ENCODE measurements around the gene LPIN1.
"Not testable (repeated sequence)": the region's sequence is repeated elsewhere in the genome, so short reads cannot be mapped to it uniquely, and the experiment has no call there.

LPIN1 gene

GRCh38 chr2:11819235-11819729 lies 72.8 kb downstream of the LPIN1 start:
- no peak for TF ChIP-seq CTCF (conservative IDR thresholded peaks at IDR 0.05; ENCODE audit: low read length)
- no peak overlapping the region for H3K4me3 ChIP-seq (ENCODE audit: low read length)
- DNase-seq (ENCODE audit: low read depth) = no peak

- no peak for TF ChIP-seq CTCF (conservative IDR thresholded peaks at IDR 0.05; ENCODE audit: low read length)
- peak; percentile 12 for DNase-seq (ENCODE audit: low read depth)
- H3K4me3 ChIP-seq (ENCODE audit: low read length) = no peak overlapping the region
Measured at GRCh38 chr2:11820650-11821049, 74.2 kb downstream of the LPIN1 start.

- H3K4me3 ChIP-seq (ENCODE audit: low read length) = no peak overlapping the region
- TF ChIP-seq CTCF (conservative IDR thresholded peaks at IDR 0.05; ENCODE audit: low read length) = no peak
- no peak for DNase-seq (ENCODE audit: low read depth)
Measured at GRCh38 chr2:11821705-11822104, 75.3 kb downstream of the LPIN1 start.

GRCh38 chr2:11822359-11822745 lies 75.9 kb downstream of the LPIN1 start:
- H3K4me3 ChIP-seq (ENCODE audit: low read length); DNase-seq (ENCODE audit: low read depth): not testable (repeated sequence)

- DNase-seq (ENCODE audit: low read depth) = peak; percentile 23
- H3K4me3 ChIP-seq (ENCODE audit: low read length) = no peak overlapping the region
- TF ChIP-seq CTCF (conservative IDR thresholded peaks at IDR 0.05; ENCODE audit: low read length) = no peak
Measured at GRCh38 chr2:11822746-11823451, 76.5 kb downstream of the LPIN1 start.

- TF ChIP-seq CTCF (conservative IDR thresholded peaks at IDR 0.05; ENCODE audit: low read length) = no peak
- H3K4me3 ChIP-seq (ENCODE audit: low read length) = no peak overlapping the region
- DNase-seq (ENCODE audit: low read depth) = no peak
Measured at GRCh38 chr2:11824901-11825828, 78.7 kb downstream of the LPIN1 start.

- H3K4me3 ChIP-seq (ENCODE audit: low read length) = no peak overlapping the region
- TF ChIP-seq CTCF (conservative IDR thresholded peaks at IDR 0.05; ENCODE audit: low read length) = no peak
- no peak for DNase-seq (ENCODE audit: low read depth)
Measured at GRCh38 chr2:11827547-11827946, 81.1 kb downstream of the LPIN1 start.
